ENCODE measurements around the gene TSC22D3. TPM values are rescaled to one million over a fixed set of nuclear protein-coding genes. Genes with fewer than 3 reads are reported as not detected.

TSC22D3 gene
- total RNA-seq, 1 donor: 1,104 TPM

Other genes starting within 250 kb of the TSC22D3 start
- gene PRPS1, start 147.3 kb downstream of the TSC22D3 start, total RNA-seq: 44.0 TPM
- gene NCBP2L, start 1.9 kb upstream of the TSC22D3 start, total RNA-seq: 0.21 TPM
- gene MID2, start 50.1 kb upstream of the TSC22D3 start, total RNA-seq: 17.6 TPM
- gene TEX13B, start 206.6 kb upstream of the TSC22D3 start, total RNA-seq: not detected

Measured in mononuclear cell (primary cell).